GM10248 (cell line): ENCODE results near the gene VRTN.

Source experiments
- CTCF ChIA-PET: fragments of 300-600 bp; sonication (Branson Sonifier 250); formaldehyde crosslinking; extraction: SDS; loops from one replicate; lab custom pipeline; 2021; ENCODE audit warnings: antibody characterized with exemption; lab: Yijun Ruan, JAX
- POLR2A ChIA-PET: fragments of 350-650 bp; sonication (Branson Sonifier 250); formaldehyde crosslinking; extraction: SDS; loops from one replicate; lab custom pipeline; 2020; ENCODE audit warnings: antibody characterized with exemption; lab: Yijun Ruan, JAX
- DNase-seq: peaks from one replicate; pipeline ENCODE4 v3.0.0; 2012; ENCODE audit errors: extremely low spot score
- CTCF ChIP-seq: IDR thresholded peaks from 2 replicates; pipeline ENCODE4 v1.5.1; 2012; ENCODE audit warnings: mild to moderate bottlenecking, low read depth; ENCODE audit errors: extremely low read depth, missing control alignments, control extremely low read depth

VRTN gene

GRCh38 chr14:74348735-74349463 lies 628 bp downstream of the VRTN start:
- no peak for TF ChIP-seq CTCF
- ChIA-PET CTCF (interaction anchor here (0.6 to 1.8 kb wide), 4 partner anchors 9 to 118 kb away, joined by 3 to 6 read pairs (median 4); no protein-coding TSS in a partner anchor), POLR2A (no interaction called here)
- DNase-seq: no peak

- CTCF ChIA-PET: interaction anchor here (1.0 to 1.4 kb wide), 3 partner anchors 10 to 14 kb away, joined by 4 read pairs; no protein-coding TSS in a partner anchor
- POLR2A ChIA-PET: no interaction called here
- TF ChIP-seq CTCF: no peak
- no peak for DNase-seq
Observed at GRCh38 chr14:74349757-74350156, 1.5 kb downstream of the VRTN start.

- ChIA-PET POLR2A (no interaction called here), CTCF (interaction anchor here (1.0 to 1.4 kb wide), 3 partner anchors 10 to 13 kb away, joined by 4 read pairs; no protein-coding TSS in a partner anchor)
Observed at GRCh38 chr14:74350211-74350927, 2.1 kb downstream of the VRTN start.

DNA sequence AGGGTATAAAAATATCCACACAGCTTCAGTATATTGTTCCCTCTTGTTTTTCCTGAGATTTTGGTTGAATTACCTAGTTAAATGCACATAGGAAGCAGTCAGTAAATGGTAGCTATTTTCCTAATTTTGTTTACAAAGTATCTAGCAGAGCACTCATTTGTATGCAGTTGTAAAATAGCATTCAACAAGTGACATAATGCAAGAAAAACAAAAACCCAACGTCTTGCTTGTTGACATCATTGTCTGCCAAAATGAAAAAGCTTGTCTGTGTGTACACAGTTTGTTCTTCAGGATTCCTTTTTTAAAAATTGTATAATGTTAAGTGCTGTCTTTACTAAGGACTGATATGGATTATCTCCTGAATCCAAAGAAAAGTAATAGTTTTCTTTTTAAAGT lies 2.7 kb downstream of the VRTN start:
- ChIA-PET POLR2A (no interaction called here), CTCF (interaction anchor here (1.0 to 1.4 kb wide), 3 partner anchors 9 to 13 kb away, joined by 4 read pairs; no protein-coding TSS in a partner anchor)
- TF ChIP-seq CTCF: no peak
- DNase-seq: no peak

More at GRCh38 chr14:74350211-74350927, 2.1 kb downstream of the VRTN start:
- no peak for TF ChIP-seq CTCF
- no peak for DNase-seq

- CTCF ChIA-PET: no interaction called here
- POLR2A ChIA-PET: no interaction called here
- TF ChIP-seq CTCF: no peak
- no peak for DNase-seq
Observed at GRCh38 chr14:74356892-74357575, 8.8 kb downstream of the VRTN start.

- ChIA-PET POLR2A (no interaction called here), CTCF (no interaction called here)
- no peak for DNase-seq
- TF ChIP-seq CTCF: no peak
Observed at GRCh38 chr14:74357585-74357984, 9.3 kb downstream of the VRTN start.
